Measurements from ENCODE around the gene C9.

- TF ChIP-seq, protein P1, sequence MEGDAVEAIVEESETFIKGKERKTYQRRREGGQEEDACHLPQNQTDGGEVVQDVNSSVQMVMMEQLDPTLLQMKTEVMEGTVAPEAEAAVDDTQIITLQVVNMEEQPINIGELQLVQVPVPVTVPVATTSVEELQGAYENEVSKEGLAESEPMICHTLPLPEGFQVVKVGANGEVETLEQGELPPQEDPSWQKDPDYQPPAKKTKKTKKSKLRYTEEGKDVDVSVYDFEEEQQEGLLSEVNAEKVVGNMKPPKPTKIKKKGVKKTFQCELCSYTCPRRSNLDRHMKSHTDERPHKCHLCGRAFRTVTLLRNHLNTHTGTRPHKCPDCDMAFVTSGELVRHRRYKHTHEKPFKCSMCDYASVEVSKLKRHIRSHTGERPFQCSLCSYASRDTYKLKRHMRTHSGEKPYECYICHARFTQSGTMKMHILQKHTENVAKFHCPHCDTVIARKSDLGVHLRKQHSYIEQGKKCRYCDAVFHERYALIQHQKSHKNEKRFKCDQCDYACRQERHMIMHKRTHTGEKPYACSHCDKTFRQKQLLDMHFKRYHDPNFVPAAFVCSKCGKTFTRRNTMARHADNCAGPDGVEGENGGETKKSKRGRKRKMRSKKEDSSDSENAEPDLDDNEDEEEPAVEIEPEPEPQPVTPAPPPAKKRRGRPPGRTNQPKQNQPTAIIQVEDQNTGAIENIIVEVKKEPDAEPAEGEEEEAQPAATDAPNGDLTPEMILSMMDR (IDR thresholded peaks at IDR 0.05) = no peak
- TF ChIP-seq POLR2A (IDR thresholded peaks at IDR 0.05) = no peak
Observed at GRCh38 chr5:39384271-39384670, 20.0 kb upstream of the C9 start.
